ENCODE results near the gene TNIK. TPM values are rescaled to one million over a fixed set of nuclear protein-coding genes. Genes with fewer than 3 reads are reported as not detected.

Gene TNIK
- polyA plus RNA-seq, 1 of the 3 experiments (the other 2 are of a cell fraction), result 19.4 TPM

- Histone ChIP-seq H4K20me1 (ENCODE audit: insufficient read depth) (no peaks in the 10 kb centered on the region), H3K4me3 (ENCODE audit: low read depth in 2 of 2, low read length in 1 of 2) (no peak overlapping the region), H3F3A (replicated peaks; ENCODE audit: insufficient read depth) (peaks cover 6% of the 10 kb centered on the region), H3K9me2 (no peaks in the 10 kb centered on the region), H3K4me2 (no peak overlapping the region), H3K36me3 (replicated peaks in 1 of 2; ENCODE audit: control insufficient read depth in 1 of 2, insufficient read depth in 2 of 2, low read length in 1 of 2) (peaks cover 13 to 34% of the 10 kb centered on the region in 2 experiments), H3K27me3 (ENCODE audit: insufficient read depth) (no peaks in the 10 kb centered on the region), H3K9me3 (no peaks in the 10 kb centered on the region), H3K9ac (no peak overlapping the region), H3K79me2 (ENCODE audit: insufficient read depth) (no peaks in the 10 kb centered on the region), H3K27ac (ENCODE audit: low read depth in 2 of 2, low read length in 1 of 2) (peak overlapping the region in 1 of 2 experiments; percentile 37; a peak in 1 of 4 replicates), H2AFZ (ENCODE audit: low read depth) (no peak overlapping the region), H3K4me1 (ENCODE audit: control insufficient read depth in 1 of 2, insufficient read depth in 2 of 2, low read depth in 1 of 2, low read length in 1 of 2) (0 out of 4 replicates have a peak, but pooled peaks cover 0 to 5% of the 10 kb centered on the region in 2 experiments)
- CTCF ChIA-PET, result no interaction called here
- POLR2A ChIA-PET, result no interaction called here
- DNase-seq, result no peak
- 100% methylated on average over 2 of the region's 2 CpGs for WGBS (ENCODE audit: low lambda C conversion rate)
- no peak for TF ChIP-seq ZBTB33 (IDR thresholded peaks at IDR 0.05; ENCODE audit: borderline replicate concordance, low read depth)
- TF ChIP-seq IRF3 (IDR thresholded peaks at IDR 0.05; ENCODE audit: low read depth, low read length), result no peak
- no peak for TF ChIP-seq CTCF (IDR thresholded peaks at IDR 0.05)
- no peak for TF ChIP-seq REST (IDR thresholded peaks at IDR 0.05; ENCODE audit: low read depth, low read length)
- no peak for TF ChIP-seq CHD2 (IDR thresholded peaks at IDR 0.05; ENCODE audit: low read length, partially characterized antibody)
- no peak for TF ChIP-seq MAX (IDR thresholded peaks at IDR 0.05; ENCODE audit: low read depth)
- TF ChIP-seq USF1 (IDR thresholded peaks at IDR 0.05; ENCODE audit: borderline replicate concordance, low read depth), result no peak
- no peak for TF ChIP-seq MEF2A (IDR thresholded peaks at IDR 0.05; ENCODE audit: borderline replicate concordance, low read depth)
- no peak for TF ChIP-seq RAD21 (IDR thresholded peaks at IDR 0.05; ENCODE audit: low read length)
- no peak for TF ChIP-seq TAF1 (IDR thresholded peaks at IDR 0.05; ENCODE audit: borderline replicate concordance, low read depth, low read length)
- no peak for TF ChIP-seq FOXM1 (IDR thresholded peaks at IDR 0.05; ENCODE audit: low read depth)
- no peak for TF ChIP-seq MXI1 (IDR thresholded peaks at IDR 0.05; ENCODE audit: low read depth, low read length)
- TF ChIP-seq GABPA (IDR thresholded peaks at IDR 0.05; ENCODE audit: low read depth), result no peak
- TF ChIP-seq SMC3 (IDR thresholded peaks at IDR 0.05; ENCODE audit: low read depth, low read length), result no peak
- TF ChIP-seq NFIC (IDR thresholded peaks at IDR 0.05; ENCODE audit: borderline replicate concordance), result no peak
Measured at GRCh38 chr3:171115667-171116066, 344.5 kb downstream of the TNIK start.
